HepG2 (cell line): ENCODE data around the gene LMAN1L. TPM values are rescaled to one million over a fixed set of nuclear protein-coding genes. Genes with fewer than 3 reads are reported as not detected.

Experiments
- AFF4 ChIP-seq: sonication (generic); formaldehyde crosslinking; IDR thresholded peaks from 2 replicates; pipeline ENCODE4 v1.4.0; 2020; ENCODE audit warnings: missing genetic modification reagents
- FOXK2 ChIP-seq: fragments of 450-650 bp; IDR thresholded peaks from 2 replicates; pipeline ENCODE4 v1.6.1; 2016
- PRDM4 ChIP-seq: sonication (generic); formaldehyde crosslinking; IDR thresholded peaks from 2 replicates; pipeline ENCODE4 v1.9.0; 2021; ENCODE audit warnings: missing genetic modification reagents, borderline replicate concordance
- RFX5 ChIP-seq: IDR thresholded peaks from 2 replicates; pipeline ENCODE4 v1.6.1; 2011; ENCODE audit warnings: low read depth, low read length, improper control_type of control experiment
- THAP11 ChIP-seq: IDR thresholded peaks from 2 replicates; pipeline ENCODE4 v1.6.1; 2016; ENCODE audit warnings: missing biosample characterization, missing genetic modification reagents
- TRIM24 ChIP-seq: sonication (generic); formaldehyde crosslinking; IDR thresholded peaks from 2 replicates; pipeline ENCODE4 v1.8.0; 2022; ENCODE audit warnings: mild to moderate bottlenecking, missing genetic modification reagents
- ZFP82 ChIP-seq: sonication (generic); formaldehyde crosslinking; IDR thresholded peaks from 2 replicates; pipeline ENCODE4 v1.5.1; 2020; ENCODE audit warnings: mild to moderate bottlenecking, missing genetic modification reagents, borderline replicate concordance
- ZNF253 ChIP-seq: sonication (generic); formaldehyde crosslinking; IDR thresholded peaks from 2 replicates; pipeline ENCODE4 v1.8.0; 2022; ENCODE audit warnings: mild to moderate bottlenecking, missing genetic modification reagents, borderline replicate concordance
- ZNF256 ChIP-seq: sonication (generic); formaldehyde crosslinking; conservative IDR thresholded peaks from 2 replicates; pipeline ENCODE4 v1.4.0; 2020; ENCODE audit warnings: missing genetic modification reagents
- ZNF281 ChIP-seq: sonication (generic); formaldehyde crosslinking; IDR thresholded peaks from 2 replicates; pipeline ENCODE4 v1.4.0; 2020; ENCODE audit warnings: missing genetic modification reagents, borderline replicate concordance
- ZNF343 ChIP-seq: sonication (generic); formaldehyde crosslinking; IDR thresholded peaks from 2 replicates; pipeline ENCODE4 v1.4.0; 2020; ENCODE audit warnings: mild to moderate bottlenecking, missing genetic modification reagents
- ZNF7 ChIP-seq: IDR thresholded peaks from 2 replicates; pipeline ENCODE4 v1.6.1; 2016; ENCODE audit warnings: missing biosample characterization, missing genetic modification reagents
- ZNF879 ChIP-seq: sonication (generic); formaldehyde crosslinking; IDR thresholded peaks from 2 replicates; pipeline ENCODE4 v1.8.1; 2023; ENCODE audit warnings: missing genetic modification reagents
- polyA plus RNA-seq, 8 experiments: library from polyadenylated mRNA; depleted of rRNA in 3 of 8; stranded (reverse) in 7 of 8; unstranded in 1 of 8; fragments of >200 nt; fragmentation: Illumina TruSeq in 4 of 8; extraction: Trizol in 4 of 8; gene quantifications; 2 replicates each; pipeline versions ENCODE4 v1.2.1 to v1.2.3, GENCODE V29; 2011 to 2016; ENCODE audit warnings: low read depth in 4 of 8, missing spikeins in 1 of 8, mixed read lengths in 1 of 8; ENCODE audit not compliant: insufficient read depth in 1 of 8
- total RNA-seq, 5 experiments: library from RNA; depleted of rRNA; stranded (reverse); fragments of >200 nt; fragmentation: Illumina TruSeq; extraction: Trizol; gene quantifications; 2 replicates each; pipeline ENCODE4 v1.2.3, GENCODE V29; 2016; ENCODE audit warnings: low read depth in 1 of 5
- TF ChIP-seq, protein P1 (sequence below): IDR thresholded peaks from 2 replicates; pipeline ENCODE4 v1.6.1; 2012; ENCODE audit warnings: low read length, improper control_type of control experiment
- TF ChIP-seq, protein P2 (sequence below): sonication (generic); formaldehyde crosslinking; IDR thresholded peaks from 2 replicates; pipeline ENCODE4 v1.5.0; 2020; ENCODE audit warnings: missing genetic modification reagents

Gene LMAN1L
- total and polyA plus RNA-seq, 2 of the 13 experiments (the other 11 are each of a cell fraction or from before 2014, with no cell fraction given): not detected

DNA sequence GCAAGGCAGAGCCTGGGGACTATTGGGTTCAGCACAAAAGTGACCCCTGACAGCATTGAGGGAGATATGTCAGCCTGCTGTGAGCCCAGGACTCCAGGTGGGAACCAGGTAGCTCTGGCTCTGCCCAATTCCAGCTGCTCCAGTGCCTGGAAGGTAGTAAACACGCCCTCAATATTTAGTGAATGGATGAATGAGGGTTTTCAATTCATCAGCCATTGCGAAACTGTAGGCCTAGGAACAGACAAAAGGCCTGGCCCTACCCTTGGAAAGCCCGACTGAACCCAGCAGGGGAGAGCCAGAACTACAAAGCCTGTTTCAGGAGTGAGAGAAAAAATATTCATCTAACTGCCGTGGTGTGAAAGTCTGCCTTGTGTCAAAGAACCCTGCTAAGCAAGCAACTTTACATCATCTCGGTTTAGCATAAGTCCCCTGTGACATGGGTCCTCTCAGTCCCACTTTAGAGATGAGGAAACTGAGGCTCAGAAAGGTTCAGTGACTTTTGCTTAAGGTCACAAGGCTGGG, 38.8 kb upstream of the LMAN1L start (continued):
- TF ChIP-seq, protein P1, sequence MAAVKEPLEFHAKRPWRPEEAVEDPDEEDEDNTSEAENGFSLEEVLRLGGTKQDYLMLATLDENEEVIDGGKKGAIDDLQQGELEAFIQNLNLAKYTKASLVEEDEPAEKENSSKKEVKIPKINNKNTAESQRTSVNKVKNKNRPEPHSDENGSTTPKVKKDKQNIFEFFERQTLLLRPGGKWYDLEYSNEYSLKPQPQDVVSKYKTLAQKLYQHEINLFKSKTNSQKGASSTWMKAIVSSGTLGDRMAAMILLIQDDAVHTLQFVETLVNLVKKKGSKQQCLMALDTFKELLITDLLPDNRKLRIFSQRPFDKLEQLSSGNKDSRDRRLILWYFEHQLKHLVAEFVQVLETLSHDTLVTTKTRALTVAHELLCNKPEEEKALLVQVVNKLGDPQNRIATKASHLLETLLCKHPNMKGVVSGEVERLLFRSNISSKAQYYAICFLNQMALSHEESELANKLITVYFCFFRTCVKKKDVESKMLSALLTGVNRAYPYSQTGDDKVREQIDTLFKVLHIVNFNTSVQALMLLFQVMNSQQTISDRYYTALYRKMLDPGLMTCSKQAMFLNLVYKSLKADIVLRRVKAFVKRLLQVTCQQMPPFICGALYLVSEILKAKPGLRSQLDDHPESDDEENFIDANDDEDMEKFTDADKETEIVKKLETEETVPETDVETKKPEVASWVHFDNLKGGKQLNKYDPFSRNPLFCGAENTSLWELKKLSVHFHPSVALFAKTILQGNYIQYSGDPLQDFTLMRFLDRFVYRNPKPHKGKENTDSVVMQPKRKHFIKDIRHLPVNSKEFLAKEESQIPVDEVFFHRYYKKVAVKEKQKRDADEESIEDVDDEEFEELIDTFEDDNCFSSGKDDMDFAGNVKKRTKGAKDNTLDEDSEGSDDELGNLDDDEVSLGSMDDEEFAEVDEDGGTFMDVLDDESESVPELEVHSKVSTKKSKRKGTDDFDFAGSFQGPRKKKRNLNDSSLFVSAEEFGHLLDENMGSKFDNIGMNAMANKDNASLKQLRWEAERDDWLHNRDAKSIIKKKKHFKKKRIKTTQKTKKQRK: no peak
- no peak for TF ChIP-seq TRIM24
- no peak for TF ChIP-seq ZFP82 (CRISPR knock-in tag)
- TF ChIP-seq ZNF256: no peak
- no peak for TF ChIP-seq ZNF281 (CRISPR knock-in tag)
- TF ChIP-seq ZNF343 (CRISPR knock-in tag): no peak
- no peak for TF ChIP-seq AFF4
- no peak for TF ChIP-seq ZNF253
- TF ChIP-seq PRDM4: no peak
- no peak for TF ChIP-seq ZNF879 (CRISPR knock-in tag)
- TF ChIP-seq, protein P2, sequence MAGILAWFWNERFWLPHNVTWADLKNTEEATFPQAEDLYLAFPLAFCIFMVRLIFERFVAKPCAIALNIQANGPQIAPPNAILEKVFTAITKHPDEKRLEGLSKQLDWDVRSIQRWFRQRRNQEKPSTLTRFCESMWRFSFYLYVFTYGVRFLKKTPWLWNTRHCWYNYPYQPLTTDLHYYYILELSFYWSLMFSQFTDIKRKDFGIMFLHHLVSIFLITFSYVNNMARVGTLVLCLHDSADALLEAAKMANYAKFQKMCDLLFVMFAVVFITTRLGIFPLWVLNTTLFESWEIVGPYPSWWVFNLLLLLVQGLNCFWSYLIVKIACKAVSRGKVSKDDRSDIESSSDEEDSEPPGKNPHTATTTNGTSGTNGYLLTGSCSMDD (CRISPR knock-in tag): no peak
- no peak for TF ChIP-seq FOXK2
- no peak for TF ChIP-seq RFX5
- TF ChIP-seq THAP11 (CRISPR knock-in tag): no peak
- no peak for TF ChIP-seq ZNF7 (CRISPR knock-in tag)
